ENCODE results near the gene IL17C. TPM values are rescaled to one million over a fixed set of nuclear protein-coding genes. Genes with fewer than 3 reads are reported as not detected.

IL17C gene
- total and polyA plus RNA-seq, 10 of the 15 experiments (the other 5 are each of a cell fraction or from before 2014, with no cell fraction given), result not detected

DNA sequence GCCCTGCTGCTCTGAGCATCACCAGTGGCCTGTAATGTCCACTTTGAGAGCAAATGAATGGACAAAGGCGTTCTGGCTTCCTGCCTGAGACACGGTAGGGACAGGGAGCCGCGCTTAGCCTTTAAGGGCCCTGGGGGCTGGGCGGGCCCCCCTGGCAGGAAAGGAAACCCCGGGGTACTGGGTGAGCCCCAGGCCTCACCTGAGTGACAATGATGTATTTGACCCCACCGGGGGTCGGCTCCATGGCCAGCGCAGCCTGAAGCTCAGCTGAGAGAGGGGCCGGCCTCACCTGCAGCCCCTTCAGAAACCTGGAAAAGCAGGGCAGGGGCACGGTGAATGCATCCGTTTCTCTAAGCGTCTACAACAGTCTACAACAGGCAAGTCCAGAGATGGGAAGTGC lies 14.7 kb downstream of the IL17C start:
- DNase-seq (ENCODE audit: low read depth, low spot score) (no peak), ATAC-seq (no peak), FAIRE-seq (no peak)
- 97% methylated on average over 13 of the region's 13 CpGs for WGBS (ENCODE audit: insufficient coverage, insufficient replicate concordance, low lambda C conversion rate, missing lambda C conversion rate)
- POLR2A ChIA-PET, result interaction anchor here (0.7 to 1.3 kb wide), 2 partner anchors 10 to 20 kb away, joined by 3 read pairs; partner anchors contain the start of gene MVD
- SMC1A ChIA-PET (ENCODE audit: uncharacterized antibody, unreplicated experiment), result no interaction called here
- no peak overlapping the region for H2AFZ ChIP-seq (ENCODE audit: control insufficient read depth, low read depth, low read length)
- H3K4me2 ChIP-seq (ENCODE audit: control insufficient read depth, insufficient read depth), result no peak overlapping the region
- no TSS peak for BruUV-seq (replicated peaks)
- RAD21 ChIA-PET (ENCODE audit: unreplicated experiment), result no interaction called here
- no peaks in the 10 kb centered on the region for H3K27me3 ChIP-seq (replicated peaks in 1 of 2; ENCODE audit: control insufficient read depth in 2 of 2, insufficient read depth in 2 of 2, low read length in 1 of 2)
- no peak overlapping the region for H3K27ac ChIP-seq (ENCODE audit: control insufficient read depth, insufficient read depth)
- TF ChIP-seq BRCA1 (IDR thresholded peaks at IDR 0.05; ENCODE audit: low read depth, low read length) (no peak), BMI1 (IDR thresholded peaks at IDR 0.05; ENCODE audit: borderline replicate concordance) (no peak), RUNX3 (IDR thresholded peaks at IDR 0.05; ENCODE audit: low read length) (no peak), KAT2A (conservative IDR thresholded peaks at IDR 0.05; ENCODE audit: control insufficient read depth, low read depth, low read length) (no peak), HCFC1 (IDR thresholded peaks at IDR 0.05; ENCODE audit: low read length) (no peak), CHD4 (IDR thresholded peaks at IDR 0.05) (no peak), NR2C2 (IDR thresholded peaks at IDR 0.05; ENCODE audit: borderline replicate concordance, control insufficient read depth, insufficient read length, low read depth) (no peak)
- TF ChIP-seq, protein P1, sequence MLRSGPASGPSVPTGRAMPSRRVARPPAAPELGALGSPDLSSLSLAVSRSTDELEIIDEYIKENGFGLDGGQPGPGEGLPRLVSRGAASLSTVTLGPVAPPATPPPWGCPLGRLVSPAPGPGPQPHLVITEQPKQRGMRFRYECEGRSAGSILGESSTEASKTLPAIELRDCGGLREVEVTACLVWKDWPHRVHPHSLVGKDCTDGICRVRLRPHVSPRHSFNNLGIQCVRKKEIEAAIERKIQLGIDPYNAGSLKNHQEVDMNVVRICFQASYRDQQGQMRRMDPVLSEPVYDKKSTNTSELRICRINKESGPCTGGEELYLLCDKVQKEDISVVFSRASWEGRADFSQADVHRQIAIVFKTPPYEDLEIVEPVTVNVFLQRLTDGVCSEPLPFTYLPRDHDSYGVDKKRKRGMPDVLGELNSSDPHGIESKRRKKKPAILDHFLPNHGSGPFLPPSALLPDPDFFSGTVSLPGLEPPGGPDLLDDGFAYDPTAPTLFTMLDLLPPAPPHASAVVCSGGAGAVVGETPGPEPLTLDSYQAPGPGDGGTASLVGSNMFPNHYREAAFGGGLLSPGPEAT (IDR thresholded peaks at IDR 0.05; ENCODE audit: low read depth), result no peak
- TF ChIP-seq, protein P2, sequence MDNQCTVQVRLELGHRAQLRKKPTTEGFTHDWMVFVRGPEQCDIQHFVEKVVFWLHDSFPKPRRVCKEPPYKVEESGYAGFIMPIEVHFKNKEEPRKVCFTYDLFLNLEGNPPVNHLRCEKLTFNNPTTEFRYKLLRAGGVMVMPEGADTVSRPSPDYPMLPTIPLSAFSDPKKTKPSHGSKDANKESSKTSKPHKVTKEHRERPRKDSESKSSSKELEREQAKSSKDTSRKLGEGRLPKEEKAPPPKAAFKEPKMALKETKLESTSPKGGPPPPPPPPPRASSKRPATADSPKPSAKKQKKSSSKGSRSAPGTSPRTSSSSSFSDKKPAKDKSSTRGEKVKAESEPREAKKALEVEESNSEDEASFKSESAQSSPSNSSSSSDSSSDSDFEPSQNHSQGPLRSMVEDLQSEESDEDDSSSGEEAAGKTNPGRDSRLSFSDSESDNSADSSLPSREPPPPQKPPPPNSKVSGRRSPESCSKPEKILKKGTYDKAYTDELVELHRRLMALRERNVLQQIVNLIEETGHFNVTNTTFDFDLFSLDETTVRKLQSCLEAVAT (IDR thresholded peaks at IDR 0.05), result no peak
- intact Hi-C loops (cut with micrococcal nuclease; ENCODE audit: unreplicated experiment), result loop anchor here (5.0 kb wide), 1 partner anchor 159 kb away; the partner anchor contains the start of gene APRT
- H3K79me2 ChIP-seq (ENCODE audit: control insufficient read depth, insufficient read depth, low read length), result peaks cover 29% of the 10 kb centered on the region
- H3K36me3 ChIP-seq (ENCODE audit: control insufficient read depth in 2 of 2, insufficient read depth in 2 of 2, low read length in 1 of 2), result peaks cover 6 to 16% of the 10 kb centered on the region in 2 experiments
- no peak overlapping the region for H3K4me3 ChIP-seq
- CTCF ChIA-PET, result no interaction called here
- in situ Hi-C loops (cut with MboI), result no loop called here
- no peaks in the 10 kb centered on the region for H3K9me3 ChIP-seq (replicated peaks; ENCODE audit: control insufficient read depth, insufficient read depth, low read length)
- no peak overlapping the region for H3K9ac ChIP-seq (ENCODE audit: control insufficient read depth, insufficient read depth, low read length)
- H4K20me1 ChIP-seq (ENCODE audit: control insufficient read depth, insufficient read depth), result no peaks in the 10 kb centered on the region; the same call in 1 of the 2 replicates
- peaks cover 18% of the 10 kb centered on the region for H3K4me1 ChIP-seq (ENCODE audit: control insufficient read depth, insufficient read depth, low read length)
